Neural cell (in vitro differentiated cells): Measurements from ENCODE around the gene TOMM22. TPM values are rescaled to one million over a fixed set of nuclear protein-coding genes. Genes with fewer than 3 reads are reported as not detected.

Source experiments
- H2AFZ ChIP-seq: fragments of 200-600, 300-800 bp; sonication (generic), shearing (Covaris generic); 2 replicates; pipeline ENCODE4 v1.6.0; 2014; ENCODE audit warnings: low read depth, mild to moderate bottlenecking, antibody characterized with exemption, low read length, moderate library complexity
- H3F3A ChIP-seq: fragments of 200-600 bp; shearing (Covaris generic); 2 replicates; pipeline ENCODE4 v1.6.1; 2016; ENCODE audit warnings: mild to moderate bottlenecking, moderate library complexity, mixed read lengths, antibody characterized with exemption, low read length; ENCODE audit not compliant: insufficient read depth, poor library complexity, severe bottlenecking
- H3K27ac ChIP-seq: fragments of 200-600, 300-800 bp; sonication (generic), shearing (Covaris generic); 2 replicates; pipeline ENCODE4 v1.5.1; 2014; ENCODE audit warnings: mild to moderate bottlenecking, low read length, moderate library complexity
- H3K27me3 ChIP-seq: fragments of 300-800, 200-600 bp; sonication (generic), shearing (Covaris generic); 2 replicates; pipeline ENCODE4 v1.6.0; 2014; ENCODE audit warnings: mild to moderate bottlenecking, low read depth, low read length, moderate library complexity; ENCODE audit not compliant: insufficient read depth
- H3K36me3 ChIP-seq: fragments of 300-800, 200-600 bp; sonication (generic), shearing (Covaris generic); 2 replicates; pipeline ENCODE4 v1.5.1; 2014; ENCODE audit warnings: mild to moderate bottlenecking, antibody characterized with exemption, low read length, moderate library complexity; ENCODE audit not compliant: insufficient read depth
- H3K4me2 ChIP-seq: fragments of 300-800, 200-600 bp; sonication (generic), shearing (Covaris generic); 2 replicates; pipeline ENCODE4 v1.6.0; 2014; ENCODE audit warnings: mild to moderate bottlenecking, low read length
- H3K4me3 ChIP-seq: fragments of 300-800, 200-600 bp; sonication (generic), shearing (Covaris generic); 2 replicates; pipeline ENCODE4 v1.5.1; 2014; ENCODE audit warnings: mild to moderate bottlenecking, low read length, moderate library complexity
- H3K79me2 ChIP-seq: fragments of 200-600 bp; shearing (Covaris generic); replicated peaks from 2 replicates; pipeline ENCODE4 v1.6.0; 2014; ENCODE audit warnings: mild to moderate bottlenecking, low read length, moderate library complexity; ENCODE audit not compliant: insufficient read depth
- H3K9ac ChIP-seq: fragments of 300-800, 200-600 bp; sonication (generic), shearing (Covaris generic); 2 replicates; pipeline ENCODE4 v1.6.1; 2016; ENCODE audit warnings: mild to moderate bottlenecking, low read length, mixed read lengths
- H3K9me2 ChIP-seq: fragments of 200-600 bp; shearing (Covaris generic); 2 replicates; pipeline ENCODE4 v1.6.1; 2016; ENCODE audit warnings: mild to moderate bottlenecking, low read length, mixed read lengths; ENCODE audit not compliant: insufficient read depth
- H3K9me3 ChIP-seq: fragments of 200-600, 300-800 bp; sonication (generic), shearing (Covaris generic); 2 replicates; pipeline ENCODE4 v1.6.1; 2016; ENCODE audit warnings: mild to moderate bottlenecking, mixed run types, low read length, moderate library complexity, mixed read lengths
- H4K20me1 ChIP-seq: fragments of 200-600 bp; shearing (Covaris generic); 2 replicates; pipeline ENCODE4 v1.6.1; 2016; ENCODE audit warnings: mild to moderate bottlenecking, mixed run types; ENCODE audit not compliant: insufficient read depth
- CTCF ChIP-seq: fragments of 450-650 bp; IDR thresholded peaks from 2 replicates; pipeline ENCODE4 v1.5.1; 2014; ENCODE audit warnings: antibody characterized with exemption, mild to moderate bottlenecking, moderate library complexity; ENCODE audit not compliant: poor library complexity, severe bottlenecking
- EP300 ChIP-seq: fragments of 450-650 bp; conservative IDR thresholded peaks from 2 replicates; pipeline ENCODE4 v1.6.1; 2014; ENCODE audit warnings: antibody characterized with exemption, mild to moderate bottlenecking, moderate library complexity; ENCODE audit not compliant: poor library complexity, severe bottlenecking
- EZH2 ChIP-seq: fragments of 200-600, 300-800 bp; shearing (Covaris generic), sonication (generic); IDR thresholded peaks from 2 replicates; pipeline ENCODE4 v1.6.1; 2014; ENCODE audit warnings: antibody characterized with exemption, low read length, borderline replicate concordance, mild to moderate bottlenecking; ENCODE audit not compliant: insufficient read depth, poor library complexity, severe bottlenecking
- MXI1 ChIP-seq: fragments of 450-650 bp; conservative IDR thresholded peaks from 2 replicates; pipeline ENCODE4 v1.6.1; 2014; ENCODE audit warnings: antibody characterized with exemption, mild to moderate bottlenecking; ENCODE audit not compliant: poor library complexity, severe bottlenecking
- POLR2AphosphoS5 ChIP-seq: IDR thresholded peaks from 2 replicates; pipeline ENCODE4 v1.6.1; 2012
- RAD21 ChIP-seq: fragments of 450-650 bp; conservative IDR thresholded peaks from 2 replicates; pipeline ENCODE4 v1.6.1; 2014; ENCODE audit warnings: antibody characterized with exemption, mild to moderate bottlenecking, moderate library complexity
- REST ChIP-seq: IDR thresholded peaks from 2 replicates; pipeline ENCODE4 v1.6.1; 2012; ENCODE audit warnings: borderline replicate concordance
- SMC3 ChIP-seq: fragments of 450-650 bp; conservative IDR thresholded peaks from 2 replicates; pipeline ENCODE4 v1.6.1; 2014; ENCODE audit warnings: antibody characterized with exemption, mild to moderate bottlenecking, moderate library complexity; ENCODE audit not compliant: poor library complexity
- TAF1 ChIP-seq: IDR thresholded peaks from 2 replicates; pipeline ENCODE4 v1.6.1; 2012; ENCODE audit warnings: low read depth
- polyA plus RNA-seq: library from polyadenylated mRNA; depleted of rRNA; stranded (reverse); fragments of >200 nt; gene quantifications from 2 replicates; pipeline ENCODE4 v1.2.3, GENCODE V29; 2014

Gene TOMM22
- polyA plus RNA-seq, 1 donor from 2014 or later: 112 TPM

GRCh38 chr22:38638216-38638615, 43.5 kb upstream of the TOMM22 start:
- no peaks in the 10 kb centered on the region for H3K36me3 ChIP-seq
- no peak overlapping the region for H3K9ac ChIP-seq
- H2AFZ ChIP-seq: no peak overlapping the region
- H3K27ac ChIP-seq: no peak overlapping the region
- H3F3A ChIP-seq: no peaks in the 10 kb centered on the region
- TF ChIP-seq TAF1 (no peak), CTCF (no peak), EZH2 (no peak), POLR2AphosphoS5 (no peak), RAD21 (no peak), REST (no peak), SMC3 (no peak), EP300 (no peak), MXI1 (no peak)
- no peaks in the 10 kb centered on the region for H3K9me3 ChIP-seq
- no peak overlapping the region for H3K4me2 ChIP-seq
- no peak overlapping the region for H3K4me3 ChIP-seq
- H3K27me3 ChIP-seq: no peaks in the 10 kb centered on the region
- no peaks in the 10 kb centered on the region for H3K9me2 ChIP-seq
- H4K20me1 ChIP-seq: no peaks in the 10 kb centered on the region
- no peaks in the 10 kb centered on the region for H3K79me2 ChIP-seq

- Histone ChIP-seq H3K4me3 (no peak overlapping the region), H3F3A (no peaks in the 10 kb centered on the region), H3K9me3 (no peaks in the 10 kb centered on the region), H3K36me3 (no peaks in the 10 kb centered on the region), H4K20me1 (no peaks in the 10 kb centered on the region), H3K4me2 (no peak overlapping the region), H3K27me3 (no peaks in the 10 kb centered on the region), H3K27ac (no peak overlapping the region), H2AFZ (no peak overlapping the region), H3K79me2 (no peaks in the 10 kb centered on the region), H3K9ac (no peak overlapping the region), H3K9me2 (no peaks in the 10 kb centered on the region)
- TF ChIP-seq POLR2AphosphoS5 (no peak), EZH2 (no peak), CTCF (no peak), RAD21 (no peak), MXI1 (no peak), EP300 (no peak), TAF1 (no peak), SMC3 (no peak), REST (no peak)
Observed at GRCh38 chr22:38638728-38639127, 43.0 kb upstream of the TOMM22 start.
